Panc1 (cell line): ENCODE measurements around the gene HOXA7. TPM values are rescaled to one million over a fixed set of nuclear protein-coding genes. Genes with fewer than 3 reads are reported as not detected.

Source experiments
- ATAC-seq: fragments of 200-7000 bp; cut with Tn5 transposase; 2 replicates; pipeline ENCODE4 v1.9.1; 2020; ENCODE audit warnings: mild to moderate bottlenecking, moderate library complexity
- BruUV-seq: library from RNA; stranded (reverse); fragments of 400-500 nt; replicated peaks from 2 replicates; lab custom pipeline; 2021; lab: Mats Ljungman, UMichigan
- CTCF ChIA-PET: fragments of 300-600 bp; sonication (Branson Sonifier 250); formaldehyde crosslinking; loops from one replicate; lab custom pipeline; 2022; ENCODE audit warnings: antibody characterized with exemption; lab: Charles Lee
- POLR2A ChIA-PET: fragments of 300-600 bp; sonication (Branson Sonifier 250); formaldehyde crosslinking; loops from one replicate; lab custom pipeline; 2022; ENCODE audit warnings: antibody characterized with exemption; lab: Charles Lee
- DNase-seq: peaks from one replicate; pipeline ENCODE4 v3.0.0-alpha.2; 2010; ENCODE audit warnings: low read depth, low spot score
- H3K27ac ChIP-seq: 2 replicates; pipeline ENCODE4 v1.5.1; 2011; ENCODE audit warnings: mild to moderate bottlenecking, low read length, inconsistent platforms
- H3K27me3 ChIP-seq: fragments of 200-500 bp; sonication (Bioruptor generic); 2 replicates; pipeline ENCODE4 v1.6.0; 2014; ENCODE audit warnings: low read length, inconsistent platforms; ENCODE audit not compliant: control insufficient read depth, insufficient read depth
- H3K36me3 ChIP-seq: fragments of 200-500 bp; sonication (Bioruptor generic); 2 replicates; pipeline ENCODE4 v1.5.1; 2014; ENCODE audit warnings: inconsistent platforms, mild to moderate bottlenecking, low read length, moderate library complexity; ENCODE audit not compliant: control insufficient read depth, insufficient read depth
- H3K4me1 ChIP-seq: 2 replicates; pipeline ENCODE4 v1.5.1; 2011; ENCODE audit warnings: inconsistent platforms, mild to moderate bottlenecking, low read length, moderate library complexity; ENCODE audit not compliant: control insufficient read depth, insufficient read depth
- H3K4me3 ChIP-seq, 2 experiments: 2 replicates each; pipeline ENCODE4 v1.5.1; 2011 to 2012; ENCODE audit warnings: low read depth in 2 of 2, low read length in 2 of 2, mild to moderate bottlenecking in 2 of 2, inconsistent platforms in 1 of 2, moderate library complexity in 1 of 2
- H3K9me3 ChIP-seq: fragments of 200-500 bp; sonication (Bioruptor generic); 2 replicates; pipeline ENCODE4 v1.5.1; 2014; ENCODE audit warnings: low read depth, mild to moderate bottlenecking, inconsistent platforms, low read length, moderate library complexity; ENCODE audit not compliant: control insufficient read depth, insufficient read depth
- POLR2AphosphoS5 ChIP-seq: IDR thresholded peaks from 2 replicates; pipeline ENCODE4 v1.6.1; 2012; ENCODE audit warnings: mild to moderate bottlenecking, low read depth, low read length, moderate library complexity
- SIN3A ChIP-seq: IDR thresholded peaks from 2 replicates; pipeline ENCODE4 v1.6.1; 2012; ENCODE audit warnings: low read depth, mild to moderate bottlenecking, low read length, moderate library complexity, borderline replicate concordance; ENCODE audit not compliant: insufficient read depth
- TCF7L2 ChIP-seq: IDR thresholded peaks from 2 replicates; pipeline ENCODE4 v1.6.1; 2011; ENCODE audit warnings: mild to moderate bottlenecking, low read depth, low read length, inconsistent platforms
- in situ Hi-C: cut with HindIII; loops from 2 replicates; pipeline ENCODE4 v1.10.0; 2016; ENCODE audit warnings: low sequenced_read_pairs, low pct_unique_long_range_greater_than_20kb
- intact Hi-C: fragments of 100-400 bp; cut with micrococcal nuclease; formaldehyde crosslinking; loops from one replicate; pipeline ENCODE4 v1.10.0; 2022; ENCODE audit not compliant: unreplicated experiment
- total RNA-seq: library from RNA; stranded (reverse); gene quantifications from one replicate; pipeline ENCODE4 v1.2.1, GENCODE V29; 2021; ENCODE audit not compliant: unreplicated experiment
- TF ChIP-seq, protein P1 (sequence below): fragments of 450-650 bp; IDR thresholded peaks from 2 replicates; pipeline ENCODE4 v1.5.1; 2017; ENCODE audit warnings: mild to moderate bottlenecking
- TF ChIP-seq, protein P2 (sequence below), 2 experiments: IDR thresholded peaks; 2 replicates each; pipeline ENCODE4 v1.6.1; 2011 to 2012; ENCODE audit warnings: low read depth in 2 of 2, control low read depth in 1 of 2, low read length in 1 of 2, mild to moderate bottlenecking in 1 of 2, moderate library complexity in 1 of 2; ENCODE audit not compliant: insufficient read depth in 1 of 2

HOXA7 gene
- total RNA-seq, 1 experiment from 2014 or later = not detected

DNA sequence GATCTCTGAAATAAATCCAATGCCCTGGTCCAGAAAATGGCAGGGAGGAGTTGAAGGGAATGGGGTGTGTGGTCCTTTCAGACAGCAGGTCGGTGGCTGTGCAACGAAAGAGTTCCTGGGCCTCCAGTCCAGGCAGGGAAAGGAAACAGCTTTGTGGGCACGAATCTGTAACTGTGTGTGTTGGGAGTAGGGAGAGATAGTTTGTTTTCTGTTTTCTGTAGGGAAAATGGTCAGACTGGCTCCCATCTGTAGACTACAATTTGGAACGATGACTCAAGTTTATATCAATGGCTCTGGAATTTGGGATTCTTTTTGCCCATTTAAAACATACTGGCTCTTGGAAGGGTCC is 11.4 kb upstream of the HOXA7 start:
- TF ChIP-seq SIN3A (no peak), TCF7L2 (no peak), POLR2AphosphoS5 (no peak)
- TF ChIP-seq, protein P1, sequence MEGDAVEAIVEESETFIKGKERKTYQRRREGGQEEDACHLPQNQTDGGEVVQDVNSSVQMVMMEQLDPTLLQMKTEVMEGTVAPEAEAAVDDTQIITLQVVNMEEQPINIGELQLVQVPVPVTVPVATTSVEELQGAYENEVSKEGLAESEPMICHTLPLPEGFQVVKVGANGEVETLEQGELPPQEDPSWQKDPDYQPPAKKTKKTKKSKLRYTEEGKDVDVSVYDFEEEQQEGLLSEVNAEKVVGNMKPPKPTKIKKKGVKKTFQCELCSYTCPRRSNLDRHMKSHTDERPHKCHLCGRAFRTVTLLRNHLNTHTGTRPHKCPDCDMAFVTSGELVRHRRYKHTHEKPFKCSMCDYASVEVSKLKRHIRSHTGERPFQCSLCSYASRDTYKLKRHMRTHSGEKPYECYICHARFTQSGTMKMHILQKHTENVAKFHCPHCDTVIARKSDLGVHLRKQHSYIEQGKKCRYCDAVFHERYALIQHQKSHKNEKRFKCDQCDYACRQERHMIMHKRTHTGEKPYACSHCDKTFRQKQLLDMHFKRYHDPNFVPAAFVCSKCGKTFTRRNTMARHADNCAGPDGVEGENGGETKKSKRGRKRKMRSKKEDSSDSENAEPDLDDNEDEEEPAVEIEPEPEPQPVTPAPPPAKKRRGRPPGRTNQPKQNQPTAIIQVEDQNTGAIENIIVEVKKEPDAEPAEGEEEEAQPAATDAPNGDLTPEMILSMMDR = no peak
- TF ChIP-seq, protein P2, sequence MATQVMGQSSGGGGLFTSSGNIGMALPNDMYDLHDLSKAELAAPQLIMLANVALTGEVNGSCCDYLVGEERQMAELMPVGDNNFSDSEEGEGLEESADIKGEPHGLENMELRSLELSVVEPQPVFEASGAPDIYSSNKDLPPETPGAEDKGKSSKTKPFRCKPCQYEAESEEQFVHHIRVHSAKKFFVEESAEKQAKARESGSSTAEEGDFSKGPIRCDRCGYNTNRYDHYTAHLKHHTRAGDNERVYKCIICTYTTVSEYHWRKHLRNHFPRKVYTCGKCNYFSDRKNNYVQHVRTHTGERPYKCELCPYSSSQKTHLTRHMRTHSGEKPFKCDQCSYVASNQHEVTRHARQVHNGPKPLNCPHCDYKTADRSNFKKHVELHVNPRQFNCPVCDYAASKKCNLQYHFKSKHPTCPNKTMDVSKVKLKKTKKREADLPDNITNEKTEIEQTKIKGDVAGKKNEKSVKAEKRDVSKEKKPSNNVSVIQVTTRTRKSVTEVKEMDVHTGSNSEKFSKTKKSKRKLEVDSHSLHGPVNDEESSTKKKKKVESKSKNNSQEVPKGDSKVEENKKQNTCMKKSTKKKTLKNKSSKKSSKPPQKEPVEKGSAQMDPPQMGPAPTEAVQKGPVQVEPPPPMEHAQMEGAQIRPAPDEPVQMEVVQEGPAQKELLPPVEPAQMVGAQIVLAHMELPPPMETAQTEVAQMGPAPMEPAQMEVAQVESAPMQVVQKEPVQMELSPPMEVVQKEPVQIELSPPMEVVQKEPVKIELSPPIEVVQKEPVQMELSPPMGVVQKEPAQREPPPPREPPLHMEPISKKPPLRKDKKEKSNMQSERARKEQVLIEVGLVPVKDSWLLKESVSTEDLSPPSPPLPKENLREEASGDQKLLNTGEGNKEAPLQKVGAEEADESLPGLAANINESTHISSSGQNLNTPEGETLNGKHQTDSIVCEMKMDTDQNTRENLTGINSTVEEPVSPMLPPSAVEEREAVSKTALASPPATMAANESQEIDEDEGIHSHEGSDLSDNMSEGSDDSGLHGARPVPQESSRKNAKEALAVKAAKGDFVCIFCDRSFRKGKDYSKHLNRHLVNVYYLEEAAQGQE (IDR thresholded peaks at IDR 0.05; ENCODE audit: insufficient read depth in 1 of 2, low read depth in 2 of 2, low read length in 1 of 2) = no peak
- no peak for DNase-seq
- intact Hi-C loops (no loop called here), in situ Hi-C loops (no loop called here)
- CTCF ChIA-PET = interaction anchor here (0.5 kb wide), 1 partner anchor 484 kb away, joined by 3 read pairs; no protein-coding TSS in a partner anchor
- no peaks in the 10 kb centered on the region; the same call in 1 of the 2 replicates for H3K36me3 ChIP-seq
- no peak overlapping the region for H3K27ac ChIP-seq
- ATAC-seq = no peak
- POLR2A ChIA-PET = no interaction called here
- H3K27me3 ChIP-seq = no peaks in the 10 kb centered on the region
- H3K9me3 ChIP-seq = no peaks in the 10 kb centered on the region
- peaks cover 5% of the 10 kb centered on the region; the same call in 1 of the 2 replicates for H3K4me1 ChIP-seq
- no peak overlapping the region for H3K4me3 ChIP-seq
- BruUV-seq = no TSS peak

DNA sequence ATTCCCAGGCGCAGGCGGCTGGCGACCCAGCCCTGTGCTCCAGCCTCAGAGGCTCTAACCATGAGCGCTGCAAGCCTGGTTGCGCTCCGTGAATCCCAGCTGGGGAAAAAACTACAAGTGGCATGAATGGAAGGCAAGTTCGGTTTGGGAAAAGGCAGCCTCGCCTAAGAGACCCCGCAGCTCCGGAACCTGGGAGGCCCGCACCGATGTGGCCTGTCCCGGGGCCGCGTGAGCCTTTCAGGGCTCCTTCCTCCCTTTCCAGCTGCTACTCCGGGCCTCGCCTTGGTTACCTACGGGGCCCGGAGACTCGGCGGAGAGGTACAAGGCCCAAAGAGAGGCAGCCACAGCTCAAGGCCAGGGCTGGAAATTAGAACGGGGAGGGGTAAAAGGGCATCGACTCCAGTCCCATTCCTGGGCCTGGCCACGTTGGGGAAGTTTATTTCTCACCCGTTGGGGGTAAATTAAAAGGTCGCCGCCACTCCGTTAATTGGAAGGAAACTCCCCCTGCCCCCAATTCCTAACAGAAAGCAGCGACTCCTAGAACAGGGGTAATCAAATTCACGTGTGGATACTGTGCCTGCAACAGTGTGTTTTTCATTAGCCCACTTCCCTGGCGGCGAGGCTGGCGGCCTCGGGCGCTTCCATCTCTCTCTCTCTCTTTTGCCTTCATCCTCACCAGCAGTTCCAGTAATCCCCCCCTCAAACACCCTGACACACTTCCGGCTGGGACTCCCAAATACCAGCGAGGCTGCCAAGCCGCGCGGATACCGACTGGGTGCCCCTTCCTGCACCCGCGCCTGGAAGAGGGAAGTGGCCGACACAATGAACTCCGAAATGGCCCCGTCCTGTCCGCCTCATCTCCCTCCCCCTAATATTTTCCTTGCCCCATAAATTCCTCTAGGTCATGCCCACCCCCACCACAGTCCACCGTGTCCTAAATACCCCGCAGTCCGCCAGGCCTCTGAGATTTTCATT is 10.3 kb upstream of the HOXA7 start:
- no peaks in the 10 kb centered on the region for H3K9me3 ChIP-seq
- TF ChIP-seq, protein P1 = no peak
- TF ChIP-seq SIN3A = no peak
- TF ChIP-seq, protein P2 (IDR thresholded peaks at IDR 0.05; ENCODE audit: insufficient read depth in 1 of 2, low read depth in 2 of 2, low read length in 1 of 2) = no peak
- TF ChIP-seq TCF7L2 = no peak
- no peak for TF ChIP-seq POLR2AphosphoS5
- CTCF ChIA-PET = interaction anchor here (0.7 kb wide), 1 partner anchor 339 kb away, joined by 7 read pairs; no protein-coding TSS in a partner anchor
- no peaks in the 10 kb centered on the region for H3K27me3 ChIP-seq
- DNase-seq (no peak), ATAC-seq (no peak)
- intact Hi-C loops (no loop called here), in situ Hi-C loops (no loop called here)
- no peak overlapping the region for H3K4me3 ChIP-seq
- BruUV-seq = no TSS peak
- peaks cover 5% of the 10 kb centered on the region; the same call in 1 of the 2 replicates for H3K4me1 ChIP-seq
- H3K27ac ChIP-seq = no peak overlapping the region
- POLR2A ChIA-PET = no interaction called here
- H3K36me3 ChIP-seq = no peaks in the 10 kb centered on the region; the same call in 1 of the 2 replicates
